ENCODE results near the gene WDR7.

- TF ChIP-seq CTCF (IDR thresholded peaks at IDR 0.05) = no peak
- no peak for TF ChIP-seq POLR2A (IDR thresholded peaks at IDR 0.05)
Measured at GRCh38 chr18:56643381-56643780, 7.8 kb upstream of the WDR7 start.
